Activated CD4-positive, alpha-beta memory T cell treated with anti-CD3 and anti-CD28 coated beads for 36 hours (primary cell): ENCODE data around the gene CDYL. TPM values are rescaled to one million over a fixed set of nuclear protein-coding genes. Genes with fewer than 3 reads are reported as not detected.

Experiments
- CTCF ChIA-PET: fragments of 350-600 bp; sonication (Branson Sonifier 250); formaldehyde crosslinking; loops from one replicate; lab custom pipeline; 2021; ENCODE audit warnings: antibody characterized with exemption, inconsistent platforms; lab: Charles Lee
- POLR2A ChIA-PET: fragments of 350-600 bp; sonication (Branson Sonifier 250); formaldehyde crosslinking; loops from one replicate; lab custom pipeline; 2021; ENCODE audit warnings: antibody characterized with exemption; lab: Charles Lee
- DNase-seq: peaks from one replicate; pipeline ENCODE4 v3.0.0-alpha.2; 2020
- H3K27ac Mint-ChIP-seq: one replicate; pipeline ENCODE4 v1.8.0; 2021; ENCODE audit warnings: mixed read lengths
- H3K27me3 Mint-ChIP-seq: one replicate; pipeline ENCODE4 v1.8.0; 2021; ENCODE audit warnings: mixed read lengths
- H3K36me3 Mint-ChIP-seq: one replicate; pipeline ENCODE4 v1.8.0; 2021; ENCODE audit warnings: mixed read lengths
- H3K4me1 Mint-ChIP-seq: one replicate; pipeline ENCODE4 v1.8.0; 2021; ENCODE audit warnings: low read depth, mixed read lengths
- H3K4me3 Mint-ChIP-seq: one replicate; pipeline ENCODE4 v1.8.0; 2021; ENCODE audit warnings: mild to moderate bottlenecking, mixed read lengths
- H3K9me3 Mint-ChIP-seq: one replicate; pipeline ENCODE4 v1.8.0; 2021; ENCODE audit warnings: mixed read lengths
- intact Hi-C: fragments of 100-400 bp; cut with micrococcal nuclease; formaldehyde crosslinking; loops from one replicate; pipeline ENCODE4 v1.15.1; 2023
- total RNA-seq, 2 experiments: library from RNA; stranded (reverse); gene quantifications; one replicate each; pipeline ENCODE4 v1.2.3, GENCODE V29; 2021

Gene CDYL
- total RNA-seq, 2 experiments from 2014 or later = 22.4 to 24.4 TPM

- Mint-ChIP-seq H3K4me3 (no peak overlapping the region), H3K9me3 (no peaks in the 10 kb centered on the region), H3K27ac (no peak overlapping the region), H3K36me3 (peaks cover 47% of the 10 kb centered on the region), H3K4me1 (peaks cover 12% of the 10 kb centered on the region), H3K27me3 (no peaks in the 10 kb centered on the region)
- DNase-seq = no peak
- intact Hi-C loops = no loop called here
- CTCF ChIA-PET = no interaction called here
- POLR2A ChIA-PET = no interaction called here
These were observed 171.5 kb downstream of the CDYL start for GRCh38 chr6:4947716-4948115.

GRCh38 chr6:4948781-4949450 lies 172.7 kb downstream of the CDYL start:
- H3K27ac Mint-ChIP-seq = no peak overlapping the region
- peaks cover 2% of the 10 kb centered on the region for H3K4me1 Mint-ChIP-seq
- no peaks in the 10 kb centered on the region for H3K27me3 Mint-ChIP-seq
- H3K4me3 Mint-ChIP-seq = no peak overlapping the region
- no peaks in the 10 kb centered on the region for H3K9me3 Mint-ChIP-seq
- no peak for DNase-seq
- ChIA-PET POLR2A (interaction anchor here (0.7 kb wide), 1 partner anchor 359 kb away, joined by 3 read pairs; no protein-coding TSS in a partner anchor), CTCF (no interaction called here)
- intact Hi-C loops = no loop called here
- H3K36me3 Mint-ChIP-seq = peaks cover 51% of the 10 kb centered on the region

DNA sequence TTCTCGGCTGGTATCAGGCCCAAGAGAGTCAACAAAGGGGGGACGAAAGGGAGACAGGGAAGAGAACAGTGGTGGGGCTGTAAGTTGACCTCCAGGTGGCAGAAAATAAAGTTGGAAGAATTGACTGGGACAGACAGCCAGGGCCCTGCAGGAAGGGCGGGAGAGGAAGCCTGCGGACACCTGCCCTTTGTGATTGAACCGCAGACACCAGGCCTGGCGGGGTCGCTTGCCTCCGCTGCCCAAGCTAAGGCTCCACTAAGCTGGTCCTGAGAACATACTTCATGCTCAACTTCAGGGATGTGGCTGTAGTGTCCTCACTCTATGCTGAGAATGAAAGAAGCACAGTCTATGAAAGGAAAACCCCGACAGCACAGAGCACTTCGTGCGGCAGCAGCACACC lies 173.9 kb downstream of the CDYL start:
- H3K4me3 Mint-ChIP-seq = no peak overlapping the region
- intact Hi-C loops = no loop called here
- H3K9me3 Mint-ChIP-seq = no peaks in the 10 kb centered on the region
- CTCF ChIA-PET = no interaction called here
- H3K36me3 Mint-ChIP-seq = peaks cover 48% of the 10 kb centered on the region
- no peaks in the 10 kb centered on the region for H3K4me1 Mint-ChIP-seq
- H3K27me3 Mint-ChIP-seq = no peaks in the 10 kb centered on the region
- POLR2A ChIA-PET = no interaction called here
- no peak overlapping the region for H3K27ac Mint-ChIP-seq
- DNase-seq = no peak

DNA sequence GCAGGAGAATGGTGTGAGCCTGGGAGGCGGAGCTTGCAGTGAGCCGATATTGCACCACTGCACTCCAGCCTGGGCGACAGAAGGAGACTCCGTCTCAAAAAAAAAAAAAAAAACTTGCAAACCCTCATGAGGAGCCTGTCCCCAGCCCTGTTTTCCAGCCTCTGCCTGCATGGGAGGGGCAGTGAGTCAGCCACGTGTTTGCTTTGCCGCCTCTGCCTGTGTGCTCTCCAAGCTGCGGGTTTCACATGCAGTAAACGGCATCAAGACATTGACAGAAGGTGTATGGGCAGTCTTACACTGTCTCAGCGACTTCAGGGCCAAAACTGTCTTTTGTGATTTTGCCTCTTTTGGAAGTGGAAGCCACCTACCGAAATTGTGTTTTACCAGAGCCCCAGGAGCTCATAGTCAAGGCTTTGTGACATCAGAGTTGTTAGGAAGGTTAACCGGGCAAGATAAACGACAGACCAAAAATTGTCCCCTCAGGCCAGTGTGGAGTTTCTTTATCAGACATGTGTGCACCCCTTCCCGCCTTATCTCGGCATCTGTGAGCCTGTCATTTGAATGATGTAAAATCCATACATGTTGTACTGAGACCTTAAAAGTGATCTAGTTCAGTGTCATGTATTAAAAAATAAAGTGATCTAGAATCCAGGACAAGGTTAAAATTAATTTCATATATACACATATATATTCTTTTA lies 174.8 kb downstream of the CDYL start:
- Mint-ChIP-seq H3K36me3 (peaks cover 43% of the 10 kb centered on the region), H3K27me3 (no peaks in the 10 kb centered on the region), H3K4me3 (no peak overlapping the region), H3K4me1 (no peaks in the 10 kb centered on the region), H3K9me3 (no peaks in the 10 kb centered on the region), H3K27ac (no peak overlapping the region)
- CTCF ChIA-PET = no interaction called here
- intact Hi-C loops = no loop called here
- POLR2A ChIA-PET = no interaction called here
- DNase-seq = no peak

DNA sequence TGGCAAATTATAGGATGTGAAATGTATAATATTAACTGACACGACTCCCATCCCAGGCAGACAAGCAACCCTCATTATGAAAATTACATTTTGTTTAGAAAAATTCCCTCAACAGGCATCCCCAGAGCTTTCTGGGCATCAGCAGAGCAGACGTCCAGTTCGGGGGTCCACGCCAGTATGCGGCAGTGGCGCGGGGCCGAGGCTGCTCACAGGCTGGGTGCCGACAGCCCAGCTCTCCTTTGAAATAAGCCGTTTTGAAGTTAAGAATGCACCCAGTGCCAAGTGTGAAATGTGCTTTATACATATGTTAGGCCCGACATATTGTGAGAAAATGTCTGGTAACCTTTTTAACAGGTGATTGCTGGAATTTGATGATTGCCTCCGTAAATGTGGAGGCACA lies 177.2 kb downstream of the CDYL start:
- Mint-ChIP-seq H3K9me3 (no peaks in the 10 kb centered on the region), H3K4me1 (no peaks in the 10 kb centered on the region), H3K27ac (no peak overlapping the region), H3K4me3 (no peak overlapping the region), H3K36me3 (peaks cover 43% of the 10 kb centered on the region), H3K27me3 (no peaks in the 10 kb centered on the region)
- intact Hi-C loops = no loop called here
- ChIA-PET CTCF (interaction anchor here (1.3 kb wide), 1 partner anchor 50 kb away, joined by 3 read pairs; the partner anchor contains the start of gene RPP40), POLR2A (no interaction called here)
- DNase-seq = no peak

- ChIA-PET CTCF (no interaction called here), POLR2A (no interaction called here)
- Mint-ChIP-seq H3K9me3 (peaks cover 11% of the 10 kb centered on the region), H3K4me3 (no peak overlapping the region), H3K4me1 (no peaks in the 10 kb centered on the region), H3K27ac (no peak overlapping the region), H3K36me3 (peaks cover 26% of the 10 kb centered on the region), H3K27me3 (no peaks in the 10 kb centered on the region)
- DNase-seq = no peak
- intact Hi-C loops = no loop called here
These were observed 180.4 kb downstream of the CDYL start for GRCh38 chr6:4956625-4957024.

- ChIA-PET CTCF (no interaction called here), POLR2A (no interaction called here)
- Mint-ChIP-seq H3K27me3 (no peaks in the 10 kb centered on the region), H3K4me1 (no peaks in the 10 kb centered on the region), H3K4me3 (no peak overlapping the region), H3K9me3 (peaks cover 11% of the 10 kb centered on the region), H3K36me3 (peaks cover 16% of the 10 kb centered on the region), H3K27ac (no peak overlapping the region)
- intact Hi-C loops = no loop called here
- no peak for DNase-seq
These were observed 181.5 kb downstream of the CDYL start for GRCh38 chr6:4957521-4958231.

GRCh38 chr6:4958624-4959023 lies 182.4 kb downstream of the CDYL start:
- no peaks in the 10 kb centered on the region for H3K4me1 Mint-ChIP-seq

DNA sequence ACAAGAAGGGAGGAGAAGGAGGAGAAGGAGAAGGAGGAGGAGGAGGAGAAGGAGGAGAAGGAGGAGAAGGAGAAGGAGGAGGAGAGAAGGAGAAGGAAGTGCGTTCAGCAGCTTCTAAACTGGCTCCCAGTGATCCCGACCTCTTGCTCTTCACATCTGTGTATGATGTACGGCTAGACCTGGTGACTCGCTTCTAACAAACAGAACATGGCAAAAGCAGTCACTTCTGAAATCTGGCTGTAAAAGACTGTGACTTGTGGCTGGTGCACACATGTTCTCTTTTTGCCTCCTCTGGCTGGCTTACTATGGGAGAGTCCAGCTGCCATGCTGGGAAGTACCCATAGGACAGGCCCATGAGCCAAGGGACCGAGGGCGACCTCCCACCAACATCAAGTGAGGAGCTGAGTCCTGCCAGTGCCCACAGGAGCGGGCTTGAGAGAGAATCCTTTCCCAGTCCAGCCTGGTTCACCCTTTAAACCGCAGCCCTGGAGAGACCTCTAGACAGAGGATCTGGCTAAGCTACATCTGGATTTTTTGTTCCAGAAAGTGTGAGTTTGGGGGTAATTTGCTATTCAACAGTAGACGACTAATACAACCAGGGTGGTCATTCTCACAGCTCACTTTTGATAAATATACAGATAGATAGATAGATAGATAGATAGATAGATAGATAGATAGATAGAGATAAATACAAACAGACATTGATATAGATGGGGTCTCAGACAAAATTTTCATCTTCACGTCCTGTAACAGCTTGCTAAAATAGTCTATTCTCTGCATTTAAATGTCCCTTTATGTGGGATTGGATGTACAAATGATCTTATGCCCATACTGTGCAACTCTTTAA lies 185.3 kb downstream of the CDYL start:
- CTCF ChIA-PET = no interaction called here
- peaks cover under 1% of the 10 kb centered on the region for H3K36me3 Mint-ChIP-seq
- no peaks in the 10 kb centered on the region for H3K4me1 Mint-ChIP-seq
- H3K4me3 Mint-ChIP-seq = no peak overlapping the region
- POLR2A ChIA-PET = no interaction called here
- intact Hi-C loops = no loop called here
- peaks cover 11% of the 10 kb centered on the region for H3K9me3 Mint-ChIP-seq
- H3K27ac Mint-ChIP-seq = no peak overlapping the region
- H3K27me3 Mint-ChIP-seq = peaks cover 2% of the 10 kb centered on the region
- DNase-seq = no peak

More at GRCh38 chr6:4958624-4959023, 182.4 kb downstream of the CDYL start:
- intact Hi-C loops = no loop called here
- no peaks in the 10 kb centered on the region for H3K27me3 Mint-ChIP-seq
- no peak overlapping the region for H3K4me3 Mint-ChIP-seq
- H3K27ac Mint-ChIP-seq = no peak overlapping the region
- H3K36me3 Mint-ChIP-seq = peaks cover 12% of the 10 kb centered on the region
- ChIA-PET POLR2A (no interaction called here), CTCF (no interaction called here)
- peaks cover 11% of the 10 kb centered on the region for H3K9me3 Mint-ChIP-seq
- no peak for DNase-seq

GRCh38 chr6:4962905-4963304 lies 186.7 kb downstream of the CDYL start:
- ChIA-PET POLR2A (no interaction called here), CTCF (no interaction called here)
- intact Hi-C loops = no loop called here
- Mint-ChIP-seq H3K27ac (no peak overlapping the region), H3K4me3 (no peak overlapping the region), H3K4me1 (no peaks in the 10 kb centered on the region), H3K36me3 (no peaks in the 10 kb centered on the region), H3K27me3 (peaks cover 2% of the 10 kb centered on the region), H3K9me3 (peaks cover 11% of the 10 kb centered on the region)
- DNase-seq = no peak

GRCh38 chr6:4964675-4965561 lies 188.7 kb downstream of the CDYL start:
- Mint-ChIP-seq H3K4me3 (no peak overlapping the region), H3K9me3 (peaks cover 5% of the 10 kb centered on the region), H3K36me3 (no peaks in the 10 kb centered on the region), H3K27ac (no peak overlapping the region), H3K4me1 (no peaks in the 10 kb centered on the region), H3K27me3 (peaks cover 3% of the 10 kb centered on the region)
- POLR2A ChIA-PET = no interaction called here
- CTCF ChIA-PET = no interaction called here
- no peak for DNase-seq
- intact Hi-C loops = no loop called here
